Middle frontal gyrus (tissue), 1 donor: ENCODE data around the gene LRRFIP1.
"Not testable (repeated sequence)": the region's sequence is repeated elsewhere in the genome, so short reads cannot be mapped to it uniquely, and the experiment has no call there.

Experiments used
- DNase-seq: peaks from one replicate; pipeline ENCODE4 v3.0.0-alpha.2; 2015; ENCODE audit warnings: low spot score; ENCODE audit errors: extremely low spot score

The LRRFIP1 gene

DNA sequence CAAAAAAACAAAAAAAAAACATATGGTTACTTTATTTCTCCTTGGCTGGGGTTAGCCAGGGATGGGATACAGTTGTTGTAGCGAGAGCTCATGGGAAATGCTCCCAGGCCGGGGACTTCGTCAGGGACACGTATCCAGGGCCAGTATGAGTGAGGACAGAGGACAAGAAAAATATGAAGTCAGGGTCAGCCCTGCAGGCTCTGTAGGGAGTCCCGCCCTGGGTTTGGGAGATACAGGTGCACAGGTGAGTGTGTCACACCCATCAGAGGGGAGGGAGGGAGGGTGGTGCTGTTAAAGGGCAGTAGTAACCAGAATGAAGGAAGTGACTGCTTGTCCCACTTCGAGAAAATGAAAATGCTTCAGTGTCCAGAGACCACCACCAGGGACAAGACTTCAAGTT lies 115.6 kb downstream of the LRRFIP1 start:
- no peak for DNase-seq

DNA sequence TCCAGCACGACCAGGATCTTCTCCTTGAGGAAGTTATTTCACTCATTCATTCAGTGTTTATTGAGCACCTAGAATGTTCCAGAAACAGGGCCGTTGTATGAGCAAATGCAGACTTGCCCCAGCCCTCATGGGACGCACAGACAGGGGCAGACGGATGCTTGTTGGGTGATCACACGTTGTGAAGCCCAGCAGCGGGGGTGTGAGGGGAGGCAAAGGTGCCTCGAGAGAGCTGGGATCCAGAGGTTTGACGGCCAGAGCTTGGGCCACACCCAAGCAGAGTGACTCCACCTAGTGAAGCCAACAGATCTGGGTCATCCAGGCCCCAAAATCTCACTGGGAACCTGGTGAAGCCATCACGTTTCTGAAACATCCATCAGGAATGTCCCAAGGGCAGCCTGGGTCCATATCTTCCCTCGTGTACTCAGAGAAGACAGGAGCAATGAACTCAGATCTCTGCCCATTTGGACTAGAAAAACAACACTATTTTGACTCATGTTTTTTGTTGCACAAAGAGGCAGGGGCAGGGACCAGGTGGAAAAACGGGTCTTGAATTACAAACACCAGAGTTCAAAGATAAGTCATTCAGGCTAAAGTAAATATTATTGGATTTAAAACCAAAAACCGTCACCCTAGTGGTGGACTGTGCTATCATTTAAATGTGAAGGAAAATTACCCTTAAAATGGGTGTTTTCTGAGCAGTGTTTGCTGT lies 116.3 kb downstream of the LRRFIP1 start:
- DNase-seq, result no peak

DNA sequence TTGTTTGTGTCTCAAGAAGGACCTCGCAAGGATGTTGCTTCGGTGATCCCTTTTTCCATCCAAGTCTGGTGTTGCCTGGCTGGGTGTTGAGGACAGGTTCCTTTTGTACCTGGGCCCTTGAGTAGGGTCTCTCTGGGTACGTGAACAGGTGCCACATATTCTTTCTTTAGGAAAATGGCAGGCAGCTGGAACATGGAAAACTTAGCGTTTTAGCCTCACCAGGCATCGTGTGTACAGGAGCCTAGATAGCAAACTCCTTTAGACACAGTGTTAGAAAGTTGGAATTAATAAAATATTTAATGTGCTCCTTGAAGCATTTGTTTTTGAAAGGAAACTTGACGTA lies 116.9 kb downstream of the LRRFIP1 start:
- no peak for DNase-seq

DNA sequence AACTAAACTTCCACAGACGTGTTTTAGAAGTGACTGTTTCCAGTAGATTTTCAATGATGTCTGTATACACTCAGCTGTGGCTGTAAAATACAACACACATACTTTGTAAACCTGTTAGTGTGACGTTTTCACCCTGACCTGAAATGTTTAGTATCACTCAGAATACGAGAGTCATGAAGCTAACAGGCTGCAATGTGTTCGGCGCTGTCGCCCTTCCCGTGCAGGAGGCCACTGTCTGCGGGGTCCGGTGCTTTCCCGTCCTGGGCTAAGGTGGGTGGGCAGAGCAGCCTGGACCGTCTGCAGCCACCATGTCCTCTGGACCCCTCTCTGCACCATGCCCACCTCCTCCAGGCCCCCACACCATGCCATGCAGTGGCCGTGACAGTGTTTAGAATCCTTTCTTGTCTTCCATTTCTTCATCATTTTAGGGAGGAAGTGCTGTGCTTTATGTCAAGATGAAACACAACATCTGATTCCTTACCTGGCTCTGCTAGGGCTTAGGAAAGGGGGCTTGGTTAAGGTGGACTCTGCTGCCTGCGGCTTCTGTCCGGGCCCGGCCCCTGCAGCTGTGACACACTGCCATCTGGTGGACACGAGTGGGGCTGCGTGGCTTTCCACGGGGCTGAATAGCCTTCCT lies 117.3 kb downstream of the LRRFIP1 start:
- peak; percentile 57 for DNase-seq

DNA sequence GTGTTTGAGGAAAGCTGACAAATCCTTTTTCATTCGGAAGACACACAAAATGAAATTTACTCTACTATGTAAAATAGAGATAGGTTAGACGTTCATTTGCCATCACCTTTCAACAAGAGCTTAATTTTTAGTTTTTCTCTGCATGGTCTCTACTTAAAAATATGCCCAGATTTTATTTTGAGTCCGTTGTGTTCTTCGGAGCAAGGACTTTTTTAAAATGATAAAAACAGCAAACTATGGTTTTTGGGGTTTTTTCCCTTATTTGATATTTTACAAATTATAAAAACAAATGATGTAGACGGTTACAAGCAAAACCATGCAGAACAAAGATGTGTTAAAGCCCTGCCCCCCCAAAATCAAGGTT lies 117.8 kb downstream of the LRRFIP1 start:
- DNase-seq, result no peak

GRCh38 chr2:237746302-237747080 lies 119.1 kb downstream of the LRRFIP1 start:
- no peak for DNase-seq

DNA sequence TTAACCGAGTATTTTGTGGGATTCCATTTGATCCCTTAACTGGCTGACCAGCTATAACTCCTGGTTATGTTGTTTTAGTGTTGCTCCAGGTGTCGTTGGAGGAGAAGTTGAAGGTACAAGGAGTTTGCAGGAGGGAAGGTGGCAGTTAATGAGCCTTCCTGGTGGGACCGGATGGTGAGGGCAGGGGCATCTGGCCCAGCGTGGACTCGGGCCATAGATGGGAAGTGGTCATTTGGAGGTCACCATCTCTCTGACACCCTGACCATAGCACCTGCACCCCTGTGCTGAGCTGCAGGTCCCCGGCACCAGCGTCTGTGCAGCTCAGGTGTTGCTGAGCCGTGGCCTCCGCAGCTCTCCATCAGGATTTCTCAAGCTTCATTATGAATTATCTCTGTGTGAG lies 119.8 kb downstream of the LRRFIP1 start:
- no peak for DNase-seq

- no peak for DNase-seq
These were observed 121.6 kb downstream of the LRRFIP1 start for GRCh38 chr2:237749002-237749401.

DNA sequence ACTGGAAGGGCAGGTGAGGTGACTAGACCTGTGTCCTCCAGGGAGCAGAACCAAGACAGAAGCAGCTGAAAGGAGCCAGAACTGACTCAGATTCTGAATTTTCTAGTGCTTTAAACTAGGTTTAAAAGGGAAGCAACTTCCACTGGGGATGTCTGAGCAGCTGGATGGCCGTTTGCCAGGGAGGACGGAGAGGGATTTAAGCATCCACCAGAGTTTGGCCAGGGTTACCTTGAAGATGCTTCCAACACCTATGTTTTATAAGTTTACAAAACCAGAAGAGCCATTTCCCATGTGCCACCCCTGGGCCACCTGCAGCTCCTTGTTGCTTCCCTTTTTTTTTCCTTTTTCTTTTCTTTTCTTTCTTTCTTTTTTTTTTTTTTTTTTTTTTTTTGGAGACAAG lies 122.6 kb downstream of the LRRFIP1 start:
- DNase-seq, result no peak

DNA sequence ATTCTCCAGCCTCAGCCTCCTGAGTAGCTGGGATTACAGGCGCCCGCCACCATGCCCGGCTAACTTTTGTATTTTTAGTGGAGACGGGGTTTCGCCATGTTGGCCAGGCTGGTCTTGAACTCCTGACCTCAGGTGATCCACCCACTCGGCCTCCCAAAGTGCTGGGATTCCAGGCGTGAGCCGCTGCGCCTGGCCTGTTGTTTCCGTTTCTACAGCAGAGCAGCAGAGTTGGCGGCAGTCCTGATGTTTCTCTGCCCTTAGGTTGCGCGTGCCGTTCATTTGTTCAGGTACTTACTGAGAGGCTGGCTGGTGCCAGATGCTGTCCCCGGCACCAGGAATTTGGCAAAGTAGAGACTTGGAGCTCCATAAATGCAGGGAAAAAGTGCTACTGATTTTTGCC lies 123.1 kb downstream of the LRRFIP1 start:
- not testable (repeated sequence) for DNase-seq

GRCh38 chr2:237752761-237753165 lies 125.4 kb downstream of the LRRFIP1 start:
- no peak for DNase-seq

DNA sequence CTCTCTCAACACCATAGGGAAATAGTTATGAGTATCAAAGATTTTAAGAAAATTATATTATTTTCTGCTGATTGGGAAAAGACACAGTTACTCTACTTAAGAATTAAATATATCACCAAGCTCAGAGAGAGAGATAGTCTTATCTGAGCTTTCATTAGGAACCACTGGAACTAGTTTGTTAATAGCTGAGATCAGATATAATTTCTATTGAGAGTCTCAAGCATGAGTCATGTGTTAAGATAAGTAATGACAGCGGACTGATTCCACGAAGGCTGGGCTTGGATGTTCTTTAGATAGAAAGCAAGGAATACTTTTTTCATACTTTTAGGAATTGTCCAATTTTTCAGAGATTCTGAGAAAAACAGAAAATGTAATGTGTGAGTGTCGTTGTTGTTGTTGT lies 126.8 kb downstream of the LRRFIP1 start:
- DNase-seq, result no peak

- DNase-seq, result no peak
These were observed 127.3 kb downstream of the LRRFIP1 start for GRCh38 chr2:237754626-237755248.

GRCh38 chr2:237757616-237758015 lies 130.2 kb downstream of the LRRFIP1 start:
- DNase-seq, result no peak

DNA sequence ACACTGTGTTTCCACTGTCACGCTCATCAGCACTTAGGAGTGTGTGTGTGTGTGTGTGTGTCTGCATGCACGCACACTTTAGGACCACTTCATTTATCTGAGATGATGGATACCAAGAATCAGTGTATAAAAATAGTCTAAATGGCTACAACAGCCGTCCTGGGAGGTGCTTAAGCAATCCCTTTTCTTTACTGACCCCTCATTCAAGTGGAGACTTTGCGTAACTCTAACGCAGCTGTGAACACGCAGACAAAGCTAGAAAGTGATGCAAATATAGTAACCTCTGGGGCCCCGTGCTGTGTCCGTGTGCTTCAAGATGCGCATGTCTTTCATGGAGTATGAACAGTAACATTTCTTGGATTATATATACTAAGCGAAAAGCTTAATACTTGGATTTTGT lies 130.8 kb downstream of the LRRFIP1 start:
- no peak for DNase-seq

- no peak for DNase-seq
These were observed 131.8 kb downstream of the LRRFIP1 start for GRCh38 chr2:237759176-237759575.

GRCh38 chr2:237760506-237761502 lies 133.4 kb downstream of the LRRFIP1 start:
- no peak for DNase-seq

GRCh38 chr2:237762291-237763182 lies 135.2 kb downstream of the LRRFIP1 start:
- DNase-seq, result not testable (repeated sequence)

DNA sequence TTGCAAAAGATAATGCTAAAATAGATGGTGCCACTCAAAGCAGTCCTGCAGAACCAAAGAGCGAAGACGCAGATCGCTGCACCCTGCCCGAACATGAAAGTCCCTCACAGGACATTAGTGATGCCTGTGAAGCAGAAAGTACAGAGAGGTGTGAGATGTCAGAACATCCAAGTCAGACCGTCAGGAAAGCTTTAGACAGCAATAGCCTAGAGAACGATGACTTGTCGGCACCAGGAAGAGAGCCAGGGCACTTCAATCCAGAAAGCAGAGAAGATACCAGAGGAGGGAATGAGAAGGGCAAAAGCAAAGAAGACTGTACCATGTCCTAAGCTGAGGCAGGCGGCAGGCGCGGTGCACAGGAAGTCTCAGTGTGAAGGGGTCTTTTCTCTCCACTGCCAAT lies 136.4 kb downstream of the LRRFIP1 start:
- no peak for DNase-seq

DNA sequence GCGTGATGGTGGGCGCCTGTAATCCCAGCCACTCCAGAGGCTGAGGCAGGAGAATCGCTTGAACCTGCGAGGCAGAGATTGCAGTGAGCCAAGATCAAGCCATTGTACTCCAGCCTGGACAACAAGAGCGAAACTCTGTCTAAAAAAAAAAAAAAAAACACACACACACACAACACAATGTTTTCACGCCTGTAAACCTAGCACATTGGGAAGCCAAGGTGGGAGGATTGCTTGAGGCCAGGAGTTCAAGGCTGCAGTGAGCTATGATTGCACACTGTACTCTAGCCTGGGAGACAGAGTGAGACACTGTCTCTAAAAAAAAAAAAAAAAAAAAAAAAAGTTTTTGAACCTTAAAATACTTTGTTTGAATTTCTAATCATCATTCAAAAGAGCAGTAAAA lies 137.7 kb downstream of the LRRFIP1 start:
- not testable (repeated sequence) for DNase-seq
